Keratinocyte (primary cell): ENCODE results near the gene DAB1. TPM values are rescaled to one million over a fixed set of nuclear protein-coding genes. Genes with fewer than 3 reads are reported as not detected.

Source experiments
- DNase-seq: peaks from one replicate; pipeline ENCODE4 v3.0.0-alpha.2; 2011; ENCODE audit warnings: low read depth, missing footprints, low spot score
- FAIRE-seq: peaks from 2 replicates; lab custom pipeline; 2011; peaks lifted over from hg19 to GRCh38; lab: Jason Lieb, UNC
- H2AFZ ChIP-seq: 2 replicates; pipeline ENCODE4 v1.6.0; 2012; ENCODE audit warnings: low read length, control low read depth, inconsistent platforms; ENCODE audit not compliant: control insufficient read depth
- H3K27ac ChIP-seq: 2 replicates; pipeline ENCODE4 v1.5.1; 2011; ENCODE audit warnings: low read length; ENCODE audit not compliant: control insufficient read depth, insufficient read depth
- H3K27me3 ChIP-seq: 3 replicates; pipeline ENCODE4 v1.6.0; 2011; ENCODE audit warnings: low read length; ENCODE audit not compliant: control insufficient read depth, insufficient read depth; ENCODE audit errors: extremely low read depth
- H3K36me3 ChIP-seq, 2 experiments: 2 replicates in 1 of 2; 3 replicates in 1 of 2; pipeline ENCODE4 v1.5.1; 2011; ENCODE audit warnings: low read length in 2 of 2, mild to moderate bottlenecking in 1 of 2; ENCODE audit not compliant: control insufficient read depth in 2 of 2, insufficient read depth in 2 of 2; ENCODE audit errors: extremely low read depth in 1 of 2
- H3K4me1 ChIP-seq: 3 replicates; pipeline ENCODE4 v1.5.1; 2011; ENCODE audit warnings: low read length; ENCODE audit not compliant: control insufficient read depth, insufficient read depth; ENCODE audit errors: extremely low read depth
- H3K4me2 ChIP-seq: 3 replicates; pipeline ENCODE4 v1.6.0; 2011; ENCODE audit warnings: low read depth, low read length; ENCODE audit not compliant: control insufficient read depth, insufficient read depth; ENCODE audit errors: extremely low read depth
- H3K4me3 ChIP-seq, 3 experiments: fragments of 200-600 bp in 1 of 3; sonication (generic) in 1 of 3; 2 replicates in 2 of 3; 3 replicates in 1 of 3; pipeline ENCODE4 v1.5.1; 2011 to 2016; ENCODE audit warnings: low read length in 3 of 3, mild to moderate bottlenecking in 3 of 3, control low read depth in 2 of 3, inconsistent platforms in 1 of 3, low read depth in 1 of 3, mixed read lengths in 1 of 3, mixed run types in 1 of 3, moderate library complexity in 1 of 3; ENCODE audit not compliant: control insufficient read depth in 2 of 3, insufficient read depth in 2 of 3; ENCODE audit errors: extremely low read depth in 1 of 3
- H3K79me2 ChIP-seq: 2 replicates; pipeline ENCODE4 v1.6.0; 2012; ENCODE audit warnings: low read length; ENCODE audit not compliant: control insufficient read depth, insufficient read depth
- H3K9ac ChIP-seq: 3 replicates; pipeline ENCODE4 v1.6.0; 2011; ENCODE audit warnings: low read length; ENCODE audit not compliant: control insufficient read depth, insufficient read depth; ENCODE audit errors: extremely low read depth
- H3K9me1 ChIP-seq: 3 replicates; pipeline ENCODE4 v1.6.0; 2011; ENCODE audit warnings: low read length; ENCODE audit not compliant: control insufficient read depth, insufficient read depth; ENCODE audit errors: extremely low read depth
- H3K9me3 ChIP-seq: 2 replicates; pipeline ENCODE4 v1.5.1; 2012; ENCODE audit warnings: low read depth, low read length; ENCODE audit not compliant: control insufficient read depth
- H4K20me1 ChIP-seq: 3 replicates; pipeline ENCODE4 v1.6.0; 2011; ENCODE audit warnings: low read length; ENCODE audit not compliant: control insufficient read depth, insufficient read depth; ENCODE audit errors: extremely low read depth
- EZH2 ChIP-seq: IDR thresholded peaks from one replicate; pipeline ENCODE4 v1.6.1; 2012; ENCODE audit warnings: inconsistent platforms, mild to moderate bottlenecking, low read length, moderate library complexity
- dilution Hi-C: fragments of 300-500 bp; cut with MboI; formaldehyde crosslinking; loops from one replicate; pipeline ENCODE4 v1.7.0; 2020; ENCODE audit warnings: low sequenced_read_pairs; ENCODE audit not compliant: extremely low pct_ligation_motif_present
- polyA plus RNA-seq, 5 experiments: library from polyadenylated mRNA; depleted of rRNA in 3 of 5; stranded (reverse) in 3 of 5; stranded (forward) in 1 of 5; unstranded in 1 of 5; fragments of >200 nt; gene quantifications; 1 replicate in 1 of 5; 2 replicates in 3 of 5; 3 replicates in 1 of 5; pipeline versions ENCODE4 v1.2.1 to v1.2.3, GENCODE V29; 2011 to 2012; ENCODE audit warnings: missing spikeins in 2 of 5, low read depth in 1 of 5, low replicate concordance in 1 of 5
- TF ChIP-seq, protein P1 (sequence below), 3 experiments: IDR thresholded peaks in 1 of 3; conservative IDR thresholded peaks in 1 of 3; optimal IDR thresholded peaks in 1 of 3; 2 replicates in 2 of 3; 3 replicates in 1 of 3; pipeline versions ENCODE3 to v1.5.1; 2011; ENCODE audit warnings: low read length in 3 of 3, mild to moderate bottlenecking in 3 of 3, moderate library complexity in 2 of 3, control low read depth in 1 of 3, inconsistent platforms in 1 of 3; ENCODE audit not compliant: insufficient read depth in 2 of 3; ENCODE audit errors: extremely low read depth in 1 of 3

Gene DAB1
- polyA plus RNA-seq, 1 donor (not counting 4 experiments of a cell fraction or from before 2014, with no cell fraction given): 0.01 TPM

DNA sequence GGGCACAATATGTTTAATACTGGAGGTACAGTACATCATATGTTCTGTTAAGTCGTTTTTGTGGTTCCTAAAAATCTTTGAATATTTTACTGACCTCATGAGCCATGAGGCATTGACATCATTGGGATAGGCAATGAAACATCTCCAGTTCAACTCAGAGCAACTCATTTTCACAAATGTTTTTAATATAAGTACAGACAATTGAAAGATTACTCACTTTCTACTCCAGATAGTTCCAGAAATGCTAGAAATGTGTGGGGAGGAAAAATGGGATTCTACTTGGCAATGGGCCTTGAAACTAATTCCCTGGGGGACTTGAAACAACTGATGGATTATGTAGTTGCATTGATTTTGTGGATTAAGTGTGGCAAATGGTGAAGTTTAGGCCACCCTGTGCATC is 450.9 kb downstream of the DAB1 start:
- no peaks in the 10 kb centered on the region for H3K4me1 ChIP-seq
- no peaks in the 10 kb centered on the region for H3K9me3 ChIP-seq
- H3K4me3 ChIP-seq: no peak overlapping the region
- H3K4me2 ChIP-seq: no peak overlapping the region
- H3K79me2 ChIP-seq: no peaks in the 10 kb centered on the region
- no peak for FAIRE-seq
- no peak for DNase-seq
- TF ChIP-seq, protein P1, sequence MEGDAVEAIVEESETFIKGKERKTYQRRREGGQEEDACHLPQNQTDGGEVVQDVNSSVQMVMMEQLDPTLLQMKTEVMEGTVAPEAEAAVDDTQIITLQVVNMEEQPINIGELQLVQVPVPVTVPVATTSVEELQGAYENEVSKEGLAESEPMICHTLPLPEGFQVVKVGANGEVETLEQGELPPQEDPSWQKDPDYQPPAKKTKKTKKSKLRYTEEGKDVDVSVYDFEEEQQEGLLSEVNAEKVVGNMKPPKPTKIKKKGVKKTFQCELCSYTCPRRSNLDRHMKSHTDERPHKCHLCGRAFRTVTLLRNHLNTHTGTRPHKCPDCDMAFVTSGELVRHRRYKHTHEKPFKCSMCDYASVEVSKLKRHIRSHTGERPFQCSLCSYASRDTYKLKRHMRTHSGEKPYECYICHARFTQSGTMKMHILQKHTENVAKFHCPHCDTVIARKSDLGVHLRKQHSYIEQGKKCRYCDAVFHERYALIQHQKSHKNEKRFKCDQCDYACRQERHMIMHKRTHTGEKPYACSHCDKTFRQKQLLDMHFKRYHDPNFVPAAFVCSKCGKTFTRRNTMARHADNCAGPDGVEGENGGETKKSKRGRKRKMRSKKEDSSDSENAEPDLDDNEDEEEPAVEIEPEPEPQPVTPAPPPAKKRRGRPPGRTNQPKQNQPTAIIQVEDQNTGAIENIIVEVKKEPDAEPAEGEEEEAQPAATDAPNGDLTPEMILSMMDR (optimal IDR thresholded peaks at IDR 0.05 in 1 of 3, IDR thresholded peaks at IDR 0.05 in 1 of 3, conservative IDR thresholded peaks at IDR 0.05 in 1 of 3; ENCODE audit: extremely low read depth in 1 of 3, insufficient read depth in 2 of 3, low read length in 3 of 3): no peak
- TF ChIP-seq EZH2: no peak
- no peak overlapping the region for H3K27ac ChIP-seq
- H2AFZ ChIP-seq: no peak overlapping the region
- H3K36me3 ChIP-seq: no peaks in the 10 kb centered on the region
- no peaks in the 10 kb centered on the region for H3K9me1 ChIP-seq
- H3K9ac ChIP-seq: no peak overlapping the region
- no peaks in the 10 kb centered on the region for H3K27me3 ChIP-seq
- H4K20me1 ChIP-seq: no peaks in the 10 kb centered on the region
- dilution Hi-C loops: no loop called here

DNA sequence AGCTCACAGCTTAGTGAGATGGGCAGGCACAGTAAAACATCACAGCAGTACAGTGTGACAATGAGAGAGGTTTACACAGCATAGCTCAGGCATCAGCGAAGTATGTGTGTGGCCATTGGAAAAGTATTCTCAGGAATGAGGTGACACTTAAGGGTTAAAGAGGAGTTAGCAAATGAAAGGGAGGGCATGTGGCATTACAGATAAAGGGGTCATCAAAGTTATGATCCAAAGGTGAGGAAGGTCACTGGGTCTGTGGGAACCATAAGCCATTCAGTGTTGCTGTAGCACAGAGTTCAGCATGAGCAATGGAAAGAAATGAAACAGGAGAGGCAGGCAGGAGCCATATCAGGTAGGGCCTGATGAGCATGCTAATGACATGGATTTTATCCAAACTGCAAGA is 453.6 kb downstream of the DAB1 start:
- H3K9me1 ChIP-seq: no peaks in the 10 kb centered on the region
- H3K4me2 ChIP-seq: no peak overlapping the region
- no peaks in the 10 kb centered on the region for H3K36me3 ChIP-seq
- no peak overlapping the region for H2AFZ ChIP-seq
- no peaks in the 10 kb centered on the region for H4K20me1 ChIP-seq
- no peaks in the 10 kb centered on the region for H3K4me1 ChIP-seq
- DNase-seq (no peak), FAIRE-seq (no peak)
- H3K9ac ChIP-seq: no peak overlapping the region
- dilution Hi-C loops: no loop called here
- no peak overlapping the region for H3K4me3 ChIP-seq
- H3K27me3 ChIP-seq: no peaks in the 10 kb centered on the region
- no peaks in the 10 kb centered on the region for H3K9me3 ChIP-seq
- TF ChIP-seq, protein P1 (optimal IDR thresholded peaks at IDR 0.05 in 1 of 3, IDR thresholded peaks at IDR 0.05 in 1 of 3, conservative IDR thresholded peaks at IDR 0.05 in 1 of 3; ENCODE audit: extremely low read depth in 1 of 3, insufficient read depth in 2 of 3, low read length in 3 of 3): no peak
- no peak for TF ChIP-seq EZH2
- no peaks in the 10 kb centered on the region for H3K79me2 ChIP-seq
- no peak overlapping the region for H3K27ac ChIP-seq
